Brain microvascular endothelial cell (primary cell): Measurements from ENCODE around the gene FGF2.

Experiments used
- DNase-seq: peaks from one replicate; pipeline ENCODE4 v3.0.0-alpha.2; 2020
- H3K27ac ChIP-seq: fragments of 250-450 bp; sonication (Bioruptor Pico); 2 replicates; pipeline ENCODE4 v1.5.1; 2020; ENCODE audit warnings: mild to moderate bottlenecking, moderate library complexity
- H3K27me3 ChIP-seq: fragments of 250-450 bp; sonication (Bioruptor Pico); replicated peaks from 2 replicates; pipeline ENCODE4 v1.5.1; 2020; ENCODE audit warnings: mild to moderate bottlenecking
- H3K36me3 ChIP-seq: fragments of 250-450 bp; sonication (Bioruptor Pico); replicated peaks from 2 replicates; pipeline ENCODE4 v1.5.1; 2020; ENCODE audit warnings: mild to moderate bottlenecking
- H3K4me3 ChIP-seq: 2 replicates; pipeline ENCODE4 v1.5.1; 2011; ENCODE audit warnings: low read depth, mild to moderate bottlenecking, control low read depth, low read length, moderate library complexity
- CTCF ChIP-seq: IDR thresholded peaks from 2 replicates; pipeline ENCODE4 v1.5.1; 2011; ENCODE audit warnings: low read depth, mild to moderate bottlenecking, moderate library complexity, low read length, control low read depth, inconsistent platforms; ENCODE audit errors: missing control alignments
- in situ Hi-C: cut with HindIII; loops from 2 replicates; pipeline ENCODE4 v1.10.0; 2017; ENCODE audit warnings: low sequenced_read_pairs, low pct_ligation_motif_present

FGF2 gene

DNA sequence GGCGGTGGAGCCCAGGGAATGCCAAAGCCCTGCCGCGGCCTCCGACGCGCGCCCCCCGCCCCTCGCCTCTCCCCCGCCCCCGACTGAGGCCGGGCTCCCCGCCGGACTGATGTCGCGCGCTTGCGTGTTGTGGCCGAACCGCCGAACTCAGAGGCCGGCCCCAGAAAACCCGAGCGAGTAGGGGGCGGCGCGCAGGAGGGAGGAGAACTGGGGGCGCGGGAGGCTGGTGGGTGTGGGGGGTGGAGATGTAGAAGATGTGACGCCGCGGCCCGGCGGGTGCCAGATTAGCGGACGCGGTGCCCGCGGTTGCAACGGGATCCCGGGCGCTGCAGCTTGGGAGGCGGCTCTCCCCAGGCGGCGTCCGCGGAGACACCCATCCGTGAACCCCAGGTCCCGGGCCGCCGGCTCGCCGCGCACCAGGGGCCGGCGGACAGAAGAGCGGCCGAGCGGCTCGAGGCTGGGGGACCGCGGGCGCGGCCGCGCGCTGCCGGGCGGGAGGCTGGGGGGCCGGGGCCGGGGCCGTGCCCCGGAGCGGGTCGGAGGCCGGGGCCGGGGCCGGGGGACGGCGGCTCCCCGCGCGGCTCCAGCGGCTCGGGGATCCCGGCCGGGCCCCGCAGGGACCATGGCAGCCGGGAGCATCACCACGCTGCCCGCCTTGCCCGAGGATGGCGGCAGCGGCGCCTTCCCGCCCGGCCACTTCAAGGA, at the start of gene FGF2:
Gene FGF2 (plus strand): TSS at position 279 of the 705 bp plus-strand sequence. CDS start 344 bp downstream, at position 623.
- Histone ChIP-seq H3K27ac (peak within 1 kb of the TSS; percentile 68), H3K4me3 (peak within 1 kb of the TSS; percentile 84), H3K36me3 (no peaks in the 10 kb centered on the region), H3K27me3 (no peaks in the 10 kb centered on the region)
- no peak for TF ChIP-seq CTCF
- in situ Hi-C loops, result no loop called here
- peak; percentile 45 for DNase-seq

DNA sequence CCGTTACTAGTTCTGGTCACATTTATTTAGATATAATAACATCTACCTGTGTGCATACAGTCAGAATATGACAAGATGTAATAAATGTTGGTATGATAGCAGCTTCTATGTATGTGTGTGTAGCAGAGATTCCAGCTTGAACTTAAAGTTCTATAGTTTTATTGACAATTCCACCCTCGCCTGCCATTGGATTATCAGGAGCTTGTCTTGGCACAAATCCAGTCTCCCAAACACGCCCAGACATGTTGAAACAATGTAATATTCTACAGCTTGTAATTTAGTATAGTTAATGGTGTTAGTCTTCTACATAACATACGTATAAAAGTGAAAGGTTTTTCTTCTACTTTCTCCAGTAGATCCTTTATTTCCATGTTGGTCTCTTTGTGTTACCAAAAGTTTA, 49.7 kb upstream of the FGF2 start:
- H3K27ac ChIP-seq, result peak overlapping the region; percentile 83
- DNase-seq, result no peak
- TF ChIP-seq CTCF, result no peak
- in situ Hi-C loops, result no loop called here
- H3K27me3 ChIP-seq, result no peaks in the 10 kb centered on the region
- H3K4me3 ChIP-seq, result no peak overlapping the region
- no peaks in the 10 kb centered on the region for H3K36me3 ChIP-seq

GRCh38 chr4:122777846-122778673, 48.6 kb upstream of the FGF2 start:
- no peak for TF ChIP-seq CTCF
- DNase-seq, result peak; percentile 65
- Histone ChIP-seq H3K36me3 (no peaks in the 10 kb centered on the region), H3K27me3 (no peaks in the 10 kb centered on the region), H3K27ac (peak overlapping the region; percentile 83), H3K4me3 (no peak overlapping the region)
- in situ Hi-C loops, result no loop called here

- TF ChIP-seq CTCF, result no peak
- H3K27me3 ChIP-seq, result no peaks in the 10 kb centered on the region
- DNase-seq, result no peak
- no peaks in the 10 kb centered on the region for H3K36me3 ChIP-seq
- H3K27ac ChIP-seq, result no peak overlapping the region
- H3K4me3 ChIP-seq, result no peak overlapping the region
- in situ Hi-C loops, result no loop called here
These were observed 45.1 kb upstream of the FGF2 start for GRCh38 chr4:122781486-122781885.

DNA sequence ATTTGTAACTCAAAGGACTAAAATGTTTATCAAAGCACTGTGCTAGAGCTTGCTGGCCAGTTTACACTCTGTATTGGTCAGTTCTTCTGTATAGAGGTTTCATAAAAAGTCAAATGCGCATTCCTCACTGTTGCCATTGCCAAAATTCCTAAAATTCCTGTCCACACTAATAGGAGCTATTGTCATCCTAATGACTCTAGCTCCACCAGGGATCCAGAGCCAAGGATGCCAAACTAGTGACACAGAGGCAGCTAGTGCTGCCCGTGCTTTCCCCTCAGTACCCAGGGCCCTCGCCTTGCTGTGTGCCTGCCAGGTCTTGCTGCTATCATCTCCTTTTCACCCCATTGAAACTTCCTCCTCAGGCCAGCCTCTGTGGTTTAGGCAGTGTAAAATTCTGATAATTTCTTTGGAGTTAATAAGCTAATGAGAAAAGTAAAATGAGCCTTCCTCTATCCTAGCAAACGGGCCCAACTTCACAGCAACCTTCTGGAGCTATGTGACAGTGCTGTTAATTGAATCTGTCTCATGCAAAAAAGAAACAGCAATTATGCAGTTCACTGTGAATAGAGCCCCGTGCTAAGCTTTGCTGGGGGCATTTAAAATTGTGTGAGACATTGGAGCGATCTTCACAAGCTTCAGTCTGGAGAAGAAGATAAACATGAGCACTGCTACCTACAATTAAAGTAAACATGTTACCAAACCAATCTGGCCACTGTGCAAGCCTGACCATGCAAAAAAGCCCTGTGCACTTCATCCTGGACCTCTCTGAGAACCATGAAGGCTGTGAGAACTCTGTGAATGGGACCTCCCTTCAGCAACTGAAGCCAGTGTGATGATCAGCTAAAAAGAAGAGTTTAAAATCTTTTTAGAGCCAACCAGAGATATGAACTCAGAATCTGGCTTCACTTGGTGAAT, 43.1 kb upstream of the FGF2 start:
- peak; percentile 91 for DNase-seq
- peak overlapping the region; percentile 71 for H3K27ac ChIP-seq
- H3K36me3 ChIP-seq, result no peaks in the 10 kb centered on the region
- in situ Hi-C loops, result no loop called here
- H3K27me3 ChIP-seq, result no peaks in the 10 kb centered on the region
- H3K4me3 ChIP-seq, result no peak overlapping the region
- TF ChIP-seq CTCF, result no peak
